ENCODE results near the gene FUBP1. TPM values are rescaled to one million over a fixed set of nuclear protein-coding genes. Genes with fewer than 3 reads are reported as not detected.
A peak's percentile ranks its signal among the peaks of the same experiment; 100 is the strongest.

The FUBP1 gene
- total and polyA plus RNA-seq, 2 donors (not counting 3 experiments of a cell fraction or from before 2014, with no cell fraction given): 112 to 166 TPM

- no TSS peak for BruUV-seq (replicated peaks)
- CTCF ChIA-PET: interaction anchor here (0.5 to 2.1 kb wide), 32 partner anchors 9 to 750 kb away, joined by 3 to 48 read pairs (median 4); partner anchors contain the start of genes MIGA1, NEXN and USP33
- intact Hi-C loops (cut with micrococcal nuclease) (loop anchor here (1.0 to 10.0 kb wide), 5 partner anchors 68 to 752 kb away; no protein-coding TSS in a partner anchor), dilution Hi-C loops (cut with MboI; ENCODE audit: extremely low pct_ligation_motif_present, low sequenced_read_pairs) (no loop called here)
- H3K27ac ChIP-seq (ENCODE audit: insufficient read depth, low read depth, low read length): no peak overlapping the region
- H3K9me3 ChIP-seq (replicated peaks; ENCODE audit: control insufficient read depth, insufficient read depth, low read length): no peaks in the 10 kb centered on the region
- FAIRE-seq (peak; percentile 59), DNase-seq (ENCODE audit: low read depth, low spot score) (peak; percentile 83)
- H3K4me1 ChIP-seq (ENCODE audit: control insufficient read depth, extremely low read depth, insufficient read depth, low read length): peaks cover 4% of the 10 kb centered on the region
- no peaks in the 10 kb centered on the region for H3K36me3 ChIP-seq (ENCODE audit: control insufficient read depth in 2 of 2, extremely low read depth in 1 of 2, insufficient read depth in 2 of 2, low read length in 2 of 2)
- H4K20me1 ChIP-seq (replicated peaks; ENCODE audit: control insufficient read depth, extremely low read depth, insufficient read depth, low read length): no peaks in the 10 kb centered on the region
- H3K27me3 ChIP-seq (ENCODE audit: control insufficient read depth in 2 of 2, insufficient read depth in 2 of 2, low read length in 2 of 2): no peaks in the 10 kb centered on the region
- no peak overlapping the region for H3K4me2 ChIP-seq (ENCODE audit: insufficient read depth, low read length)
- no peak overlapping the region for H3K4me3 ChIP-seq (replicated peaks in 1 of 3; ENCODE audit: insufficient read depth in 1 of 3, low read depth in 1 of 3, low read length in 3 of 3)
- H2AFZ ChIP-seq (ENCODE audit: low read depth, low read length): no peak overlapping the region
- H3K79me2 ChIP-seq (ENCODE audit: control insufficient read depth, insufficient read depth, low read length): peaks cover 12% of the 10 kb centered on the region
- H3K9me1 ChIP-seq (replicated peaks; ENCODE audit: control insufficient read depth, extremely low read depth, insufficient read depth, low read length): no peaks in the 10 kb centered on the region
- H3K9ac ChIP-seq (replicated peaks; ENCODE audit: extremely low read depth, insufficient read depth, low read length): no peak overlapping the region
- POLR2A ChIA-PET: interaction anchor here (1.3 kb wide), 1 partner anchor 13 kb away, joined by 3 read pairs; the partner anchor contains the start of gene NEXN
- TF ChIP-seq GATA2 (IDR thresholded peaks at IDR 0.05; ENCODE audit: insufficient read depth, insufficient read length, low read depth, low read length): peak; percentile 13
- TF ChIP-seq POLR2A (IDR thresholded peaks at IDR 0.05; ENCODE audit: low read depth, low read length): no peak
- TF ChIP-seq CTCF (IDR thresholded peaks at IDR 0.05; ENCODE audit: extremely low read depth in 1 of 2, insufficient read depth in 1 of 2, low read depth in 1 of 2, low read length in 2 of 2): peak; percentile 56 to 63
- no peak for TF ChIP-seq MAX (IDR thresholded peaks at IDR 0.05; ENCODE audit: insufficient read depth, insufficient read length)
These were observed 78.1 kb downstream of the FUBP1 start for GRCh38 chr1:77900687-77901293.
